HG03521 (cell line): ENCODE results near the gene RPS6KA2.

Experiments
- ATAC-seq: cut with Tn5 transposase; IDR thresholded peaks from one replicate; pipeline ENCODE4 v1.9.1; 2021; ENCODE audit warnings: mild to moderate bottlenecking, moderate library complexity; ENCODE audit not compliant: unreplicated experiment

The RPS6KA2 gene

DNA sequence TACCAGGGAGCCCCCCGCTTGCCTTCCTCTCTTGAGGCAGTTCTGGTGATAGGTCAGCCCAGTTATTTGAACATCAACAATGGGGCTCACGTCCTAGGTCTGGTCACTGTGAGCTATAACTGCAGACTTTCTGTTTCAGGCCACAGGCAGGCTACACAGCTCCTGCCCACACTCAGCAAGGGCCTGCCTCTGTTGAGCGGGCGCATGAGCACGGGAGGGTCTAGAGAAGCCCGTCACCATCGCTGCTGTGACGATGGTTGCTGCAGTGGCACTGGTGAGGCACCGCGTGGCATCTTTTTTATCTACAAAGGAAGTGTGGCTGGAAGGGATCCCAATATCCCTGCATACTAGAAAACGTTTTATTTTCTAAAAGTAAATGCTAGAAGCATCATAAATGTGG is 118.3 kb downstream of the RPS6KA2 start:
- no peak for ATAC-seq

DNA sequence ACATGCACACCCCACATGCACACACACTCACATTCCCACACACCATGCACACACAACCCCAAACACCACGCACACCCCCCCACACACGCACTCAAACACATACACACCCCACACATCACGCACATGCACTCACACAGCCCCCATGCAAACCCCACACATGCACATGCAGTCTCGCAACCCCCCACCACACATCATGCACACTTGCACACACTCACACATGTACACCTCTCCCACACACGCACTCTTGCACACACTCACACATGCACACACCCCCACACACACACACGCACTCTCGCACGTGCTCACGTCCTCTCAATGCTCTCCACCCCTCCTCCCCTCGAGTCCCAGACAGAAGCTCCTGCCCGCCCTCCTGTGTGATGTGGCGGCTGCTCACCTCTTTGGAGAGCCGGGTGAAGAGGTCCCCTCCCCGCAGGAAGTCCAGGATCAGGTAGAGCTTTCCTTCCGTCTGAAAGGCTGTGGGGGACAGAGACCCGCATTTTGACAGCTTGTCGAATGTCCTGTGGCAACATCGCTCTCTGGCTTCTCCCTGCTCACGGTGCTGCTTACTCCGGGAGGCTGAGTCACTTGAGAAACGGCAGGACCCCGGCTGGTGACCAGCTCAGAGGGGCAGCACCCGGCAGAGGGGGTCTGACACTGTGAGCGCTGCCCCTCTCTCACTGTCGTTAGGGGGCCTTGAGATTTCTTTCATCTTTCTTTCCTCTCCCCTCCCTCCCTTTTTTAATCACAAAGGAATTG is 119.1 kb downstream of the RPS6KA2 start:
- ATAC-seq, result no peak

DNA sequence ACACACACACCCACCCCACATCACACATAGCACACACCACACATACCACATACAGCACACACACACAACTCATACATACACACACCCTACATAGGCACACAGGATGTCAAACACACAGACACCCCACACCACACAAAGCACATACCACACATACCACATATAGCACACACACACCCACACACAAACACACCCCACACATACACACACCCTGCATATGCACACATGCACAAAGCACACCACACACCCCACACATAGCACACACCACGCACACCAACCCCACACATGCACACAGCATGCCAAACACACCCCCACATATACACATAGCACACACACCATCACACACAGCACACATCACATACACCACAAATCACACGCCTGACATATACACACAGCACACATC is 119.7 kb downstream of the RPS6KA2 start:
- ATAC-seq, result no peak

DNA sequence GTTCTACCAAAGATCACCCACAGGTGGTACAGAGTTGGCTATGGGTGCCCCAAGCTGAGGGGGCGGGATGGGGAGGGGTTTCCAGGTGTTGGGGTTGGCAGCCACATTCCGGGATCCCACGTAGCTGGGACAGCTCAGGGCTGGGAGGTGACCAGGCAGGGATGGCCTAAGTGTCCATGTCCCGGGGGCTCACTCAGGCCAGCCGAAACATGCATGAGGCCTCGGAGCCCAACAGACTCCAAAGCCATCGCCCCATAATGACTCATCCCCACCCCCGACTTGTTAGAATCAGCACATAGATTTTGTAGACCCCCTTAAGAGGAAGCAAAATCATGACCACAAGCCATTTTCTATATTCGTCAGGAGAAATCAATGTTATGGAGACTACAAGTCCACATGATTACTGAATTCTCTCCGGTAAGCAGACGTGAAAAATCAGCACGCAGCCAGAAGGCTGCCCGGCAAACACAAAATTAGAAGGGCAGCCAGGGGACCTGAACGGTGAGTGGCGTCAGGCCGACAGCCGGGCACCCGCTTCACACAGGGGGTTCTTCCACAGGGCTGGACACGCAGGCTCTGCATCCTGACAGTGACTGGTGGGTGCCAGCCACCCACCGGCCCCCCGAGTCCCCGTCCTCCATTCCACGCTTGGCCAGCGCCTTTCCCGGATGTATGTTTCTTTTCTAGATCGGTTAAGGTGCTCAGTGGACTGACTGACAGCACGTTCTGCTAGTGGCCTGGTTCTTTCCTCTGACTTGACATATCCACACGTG is 121.7 kb downstream of the RPS6KA2 start:
- ATAC-seq, result no peak

DNA sequence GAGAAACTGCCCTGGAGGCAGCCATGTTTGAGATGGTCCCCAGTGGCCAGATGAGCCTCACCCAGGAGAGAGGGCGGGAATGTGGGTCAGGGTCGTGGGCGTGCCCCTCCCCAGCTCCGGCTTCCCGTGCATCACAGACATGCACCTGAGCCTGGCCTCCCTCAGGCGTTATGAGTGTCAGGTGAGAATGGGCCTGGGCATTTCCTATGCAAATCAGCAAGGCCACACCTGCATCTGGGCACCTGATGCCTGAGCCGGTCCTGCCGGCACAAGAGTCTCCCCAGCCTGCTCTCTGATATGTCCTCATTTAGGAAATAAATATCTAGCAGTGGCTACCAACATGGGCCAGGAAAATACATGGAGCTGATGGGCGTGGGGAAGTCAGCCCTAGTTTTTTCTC is 123.0 kb downstream of the RPS6KA2 start:
- no peak for ATAC-seq

DNA sequence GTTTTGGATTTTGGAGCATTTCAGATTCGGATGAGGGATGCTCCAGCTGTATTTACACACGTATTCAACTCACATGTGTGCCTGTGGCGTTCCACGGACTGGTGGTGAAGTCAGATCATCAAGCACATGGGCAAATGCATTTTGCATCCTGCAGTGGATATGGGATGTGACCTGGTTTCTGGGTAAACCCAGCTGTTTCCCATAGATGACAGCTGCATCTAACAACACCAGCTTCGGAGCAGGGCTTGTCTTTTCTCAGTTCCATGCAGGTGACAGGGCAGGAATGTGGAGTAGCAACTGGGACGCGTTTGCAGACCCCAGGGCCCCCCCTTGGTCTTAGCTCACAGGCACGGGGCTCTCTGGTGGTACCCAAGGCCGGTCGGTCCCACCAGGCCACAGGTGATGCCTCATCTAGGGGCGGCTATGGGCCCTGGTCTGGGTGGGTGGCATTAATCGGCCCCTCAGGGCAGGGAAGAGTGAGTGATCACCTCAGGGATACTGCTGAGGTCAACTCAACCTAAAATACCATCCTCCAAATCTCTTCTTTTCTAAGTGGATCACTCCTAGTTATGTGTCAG is 123.8 kb downstream of the RPS6KA2 start:
- ATAC-seq, result no peak

DNA sequence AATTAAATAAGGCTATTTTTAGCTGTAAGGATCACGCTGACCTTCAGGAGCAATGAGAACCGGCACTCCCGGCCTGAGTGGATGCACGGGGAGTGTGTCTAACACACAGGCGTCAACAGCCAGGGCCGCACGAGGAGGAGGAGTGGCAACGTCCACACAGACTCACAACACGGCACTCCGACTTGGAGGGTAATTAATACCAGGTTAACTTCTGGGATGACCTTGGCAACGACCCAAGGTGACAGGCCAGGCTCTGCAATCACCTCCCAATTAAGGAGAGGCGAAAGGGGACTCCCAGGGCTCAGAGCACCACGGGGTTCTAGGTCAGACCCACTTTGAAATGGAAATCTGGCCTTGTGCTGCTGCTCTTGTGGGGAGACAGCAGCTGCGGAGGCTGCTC is 124.6 kb downstream of the RPS6KA2 start:
- no peak for ATAC-seq

DNA sequence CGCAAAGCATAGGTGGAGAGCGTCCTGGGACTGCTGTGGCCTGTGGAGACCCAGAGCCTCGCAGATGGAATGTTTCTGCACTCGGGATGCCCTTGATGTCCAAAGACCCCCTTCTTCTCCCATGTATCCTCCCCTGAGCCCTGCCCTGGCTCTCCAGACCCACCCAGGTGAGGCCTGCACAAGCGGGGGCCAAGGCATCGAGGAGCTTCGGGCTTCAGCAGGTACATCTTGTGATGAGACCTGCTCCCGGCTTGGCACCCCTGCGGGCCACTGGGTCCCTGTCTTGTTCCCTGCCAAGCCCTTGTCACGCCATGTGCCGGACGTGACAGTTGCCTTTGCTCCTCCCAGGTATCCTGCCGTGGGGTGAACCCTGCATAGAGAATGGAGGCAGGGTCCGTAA is 125.8 kb downstream of the RPS6KA2 start:
- ATAC-seq, result no peak

DNA sequence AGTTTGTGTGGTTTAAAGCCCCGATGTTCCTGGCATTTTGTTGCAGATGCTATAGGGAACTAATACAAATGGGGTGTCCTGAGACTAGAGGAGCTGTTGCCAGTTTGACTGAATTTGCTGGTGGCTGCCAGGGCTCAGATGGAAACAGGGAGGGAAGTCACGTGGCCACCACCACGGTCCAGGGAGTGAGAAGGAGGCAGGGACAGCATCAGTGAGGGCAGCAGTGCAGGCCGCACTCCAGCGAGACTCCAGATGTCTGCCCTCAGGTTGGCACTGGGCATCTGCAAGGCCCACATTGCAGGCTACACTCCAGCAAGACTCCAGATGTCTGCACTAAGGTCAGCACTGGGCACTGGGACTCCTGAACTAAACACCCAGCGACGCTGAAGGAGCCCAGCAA is 126.8 kb downstream of the RPS6KA2 start:
- ATAC-seq, result no peak

DNA sequence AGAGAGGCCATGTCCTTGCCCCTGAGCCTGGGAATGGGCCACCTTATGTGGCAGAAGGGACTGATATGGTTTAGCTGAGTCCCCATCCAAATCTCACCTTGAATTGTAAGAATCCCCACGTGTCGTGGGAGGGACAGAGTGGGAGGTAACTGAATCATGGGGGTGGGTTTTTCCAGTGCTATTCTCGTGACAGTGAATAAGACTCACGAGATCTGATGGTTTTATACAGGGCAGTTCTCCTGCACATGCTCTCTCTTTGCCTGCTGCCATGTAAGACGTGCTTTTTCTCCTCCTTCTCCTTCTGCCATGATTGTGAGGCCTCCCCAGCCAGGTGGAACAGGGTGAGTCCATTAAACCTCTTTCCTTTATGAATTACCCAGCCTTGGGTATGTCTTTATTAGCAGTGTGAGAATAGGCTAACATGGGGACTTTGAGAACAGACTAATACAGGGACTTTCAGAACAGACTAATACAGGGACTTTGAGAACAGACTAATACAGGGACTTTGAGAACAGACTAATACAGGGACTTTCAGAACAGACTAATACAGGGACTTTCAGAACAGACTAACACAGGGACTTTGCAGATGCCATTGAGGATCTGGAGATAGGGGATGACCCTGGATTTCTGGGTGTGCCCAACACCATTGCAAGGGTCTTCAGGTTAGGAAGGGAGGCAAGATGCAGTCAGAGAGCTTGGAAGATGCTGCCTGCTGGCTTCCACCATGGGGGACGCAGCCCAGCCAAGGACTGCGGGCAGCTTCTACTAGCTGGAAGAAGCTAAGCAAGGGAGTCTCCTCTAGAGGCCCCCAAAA is 127.5 kb downstream of the RPS6KA2 start:
- no peak for ATAC-seq

DNA sequence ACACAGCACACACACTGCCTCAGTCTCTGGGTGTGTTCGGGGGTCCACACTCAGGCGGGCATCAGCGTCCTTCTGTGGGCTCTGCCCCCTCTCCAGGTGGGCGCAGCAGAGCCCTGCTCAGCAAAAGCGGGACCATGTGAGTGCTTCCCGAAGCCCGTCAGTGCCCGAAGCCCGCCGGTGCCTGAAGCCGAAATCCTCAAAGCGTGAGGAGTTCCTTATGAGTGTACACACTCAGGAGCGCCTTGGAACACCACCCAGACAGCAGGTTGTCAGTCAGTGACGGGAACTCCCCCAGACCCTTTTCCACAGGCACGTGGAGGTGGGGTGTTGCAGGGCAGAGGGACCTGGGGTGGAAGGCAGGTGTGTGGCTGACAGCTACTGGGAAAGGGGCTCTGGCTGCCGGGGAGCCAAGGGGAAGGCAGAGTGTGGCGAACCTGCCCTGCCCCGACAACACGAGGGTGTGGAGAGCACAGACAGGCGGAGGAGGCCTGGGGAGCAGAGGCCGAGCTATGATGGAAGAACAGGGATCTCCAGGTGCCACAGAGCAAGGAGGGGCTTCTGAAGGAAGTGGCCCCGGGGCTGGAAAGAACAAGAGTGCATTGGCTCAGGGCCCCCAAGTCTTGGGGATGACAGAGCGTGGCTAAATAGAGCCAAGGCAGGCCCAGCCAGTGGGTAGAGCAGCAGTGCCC is 128.2 kb downstream of the RPS6KA2 start:
- no peak for ATAC-seq

DNA sequence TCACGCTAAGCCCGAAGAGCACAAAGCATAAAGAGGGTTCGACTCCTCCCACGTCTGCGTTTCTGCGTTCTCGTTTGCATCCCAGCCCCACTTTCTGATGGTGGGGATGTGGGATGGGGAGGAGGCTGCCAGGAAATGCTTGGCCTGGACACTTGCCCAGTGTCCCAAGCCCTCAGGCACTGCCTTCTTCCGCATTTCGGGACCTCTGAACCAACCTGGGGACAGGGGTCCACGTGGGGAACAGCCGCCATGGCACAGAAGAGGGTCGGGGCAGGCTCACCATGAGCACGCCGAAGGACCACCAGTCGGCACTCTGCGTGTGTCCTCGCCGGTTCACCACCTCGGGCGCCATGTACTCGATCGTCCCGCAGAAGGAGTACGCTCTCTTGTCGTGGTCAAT is 128.8 kb downstream of the RPS6KA2 start:
- ATAC-seq, result no peak

DNA sequence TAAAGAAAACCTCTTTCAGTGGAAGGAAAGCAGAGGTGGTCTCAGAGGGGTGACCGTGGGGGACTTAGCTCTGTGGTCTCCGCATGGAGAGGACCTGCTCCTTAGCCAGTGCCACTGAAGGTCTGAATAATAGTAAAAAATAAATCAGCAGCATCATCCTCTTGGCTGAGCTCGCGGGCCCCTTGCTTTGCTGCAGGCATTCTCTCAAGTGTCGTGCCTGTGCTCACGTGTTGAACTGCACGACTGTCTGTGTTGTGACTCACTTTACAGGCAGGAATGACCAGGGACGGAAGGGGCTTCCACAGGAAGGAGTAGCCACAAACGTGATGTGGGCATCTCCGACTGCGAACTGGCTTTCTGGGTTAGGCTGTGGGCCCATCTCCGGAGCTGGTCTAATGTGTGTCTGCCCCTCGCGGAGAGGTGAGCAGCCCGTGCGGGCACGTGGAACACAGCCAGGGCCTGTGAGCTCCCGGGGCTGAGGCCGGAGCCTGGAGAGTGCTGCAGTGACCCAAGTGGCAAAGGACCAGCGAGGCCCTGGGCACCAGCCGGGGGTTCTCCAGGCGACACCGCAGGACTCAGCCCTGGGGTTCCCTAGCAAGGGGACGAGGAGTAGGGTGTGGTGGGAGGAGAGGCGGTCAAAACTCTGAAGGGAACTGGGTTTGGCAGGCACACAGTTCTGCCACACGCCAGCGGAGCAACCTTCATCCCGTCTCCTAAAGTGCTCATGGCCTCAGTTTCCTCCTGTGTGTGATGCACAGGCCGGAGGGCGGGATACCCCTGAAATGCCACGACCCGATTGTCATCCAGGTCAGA is 129.8 kb downstream of the RPS6KA2 start:
- no peak for ATAC-seq

DNA sequence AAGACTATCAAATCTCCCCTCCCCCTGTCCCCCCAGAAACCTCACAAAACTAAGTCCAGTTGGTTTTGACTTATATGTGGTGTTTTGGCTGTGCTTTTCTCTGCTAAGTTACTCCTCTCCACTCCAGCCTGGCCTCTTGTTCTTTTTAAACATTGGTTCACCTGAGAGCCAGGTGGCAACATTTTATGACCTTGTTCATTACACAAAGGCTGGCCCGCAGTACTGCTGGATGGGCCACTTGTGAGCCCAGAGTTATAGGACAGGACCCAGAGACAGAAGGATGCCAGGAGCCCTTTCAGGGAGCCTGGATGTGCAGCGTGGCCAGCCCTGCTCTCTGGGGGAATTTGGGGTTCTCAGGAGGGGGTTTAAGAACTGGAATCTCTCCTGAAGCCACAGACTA is 130.6 kb downstream of the RPS6KA2 start:
- no peak for ATAC-seq

DNA sequence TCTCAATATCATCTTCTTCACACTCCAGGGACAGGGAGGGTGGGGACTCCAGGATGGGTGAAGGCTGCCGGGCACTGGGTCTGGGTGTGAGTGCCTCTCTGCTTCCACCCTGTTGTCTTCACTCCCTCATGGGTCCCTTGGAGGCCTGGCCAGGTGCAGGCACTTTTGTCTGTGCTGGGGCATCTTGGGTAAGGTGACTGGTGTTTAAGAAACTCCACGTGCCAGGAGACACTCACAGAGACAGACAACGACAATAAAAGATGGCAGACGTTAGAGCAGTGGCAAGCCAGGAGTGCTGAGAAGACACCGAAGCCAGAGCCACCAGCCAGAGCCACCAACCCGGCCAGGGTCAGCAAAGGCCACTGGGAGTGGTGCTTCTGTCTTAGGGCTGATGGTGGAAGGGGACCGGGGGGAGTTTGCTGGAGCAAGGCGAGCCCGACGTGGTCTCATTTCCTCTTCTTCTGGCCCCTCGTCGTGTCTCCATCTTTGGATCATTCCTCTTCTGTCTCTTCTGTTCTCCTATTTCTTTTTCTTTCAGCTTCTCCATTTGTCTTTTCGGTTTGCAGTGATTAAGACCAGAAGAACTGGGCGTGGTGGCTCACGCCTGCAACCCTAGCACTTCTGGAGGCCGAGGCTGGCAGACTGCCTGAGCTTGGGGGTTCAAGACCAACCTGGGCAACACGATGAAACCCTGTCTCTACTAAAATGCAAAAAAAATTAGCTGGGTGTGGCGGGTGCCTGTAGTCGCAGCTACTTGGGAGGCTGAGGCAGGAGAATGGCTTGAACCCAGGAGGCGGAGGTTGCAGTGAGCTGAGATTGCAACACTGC is 131.3 kb downstream of the RPS6KA2 start:
- ATAC-seq, result no peak

DNA sequence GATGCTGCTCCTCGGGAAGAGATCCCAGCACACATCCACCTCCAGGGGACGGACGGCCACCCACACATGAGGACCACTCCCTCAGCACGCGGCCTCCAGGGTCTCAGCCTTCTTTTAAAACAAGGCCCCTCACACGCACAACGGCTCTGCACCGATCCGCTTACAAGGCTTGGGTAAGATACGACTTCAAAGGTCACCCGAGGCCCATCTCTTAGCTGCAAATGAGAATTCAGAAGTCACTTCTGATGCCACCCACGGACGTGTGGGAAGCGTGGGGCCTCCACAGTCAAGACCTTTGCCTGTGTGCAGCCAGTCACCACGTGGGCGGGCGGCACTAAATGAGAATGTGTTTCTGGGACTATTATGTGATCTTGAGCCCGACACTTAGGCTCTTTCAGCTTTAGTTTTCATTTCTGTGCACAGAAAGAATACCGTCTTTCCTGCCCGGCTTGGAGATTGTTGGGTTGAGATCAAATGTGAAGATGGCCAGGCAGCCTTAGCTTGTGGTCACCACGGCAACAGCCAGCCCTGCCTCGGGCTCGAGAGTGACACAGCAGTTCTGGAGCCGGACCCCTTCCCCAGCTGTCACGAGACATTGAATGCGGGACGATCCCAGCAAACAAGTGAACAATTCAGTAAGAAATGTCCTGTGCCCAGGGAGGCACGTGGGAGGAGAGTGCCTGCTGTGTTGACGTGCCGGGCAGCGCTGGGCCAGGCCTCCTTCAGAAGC is 132.1 kb downstream of the RPS6KA2 start:
- no peak for ATAC-seq

DNA sequence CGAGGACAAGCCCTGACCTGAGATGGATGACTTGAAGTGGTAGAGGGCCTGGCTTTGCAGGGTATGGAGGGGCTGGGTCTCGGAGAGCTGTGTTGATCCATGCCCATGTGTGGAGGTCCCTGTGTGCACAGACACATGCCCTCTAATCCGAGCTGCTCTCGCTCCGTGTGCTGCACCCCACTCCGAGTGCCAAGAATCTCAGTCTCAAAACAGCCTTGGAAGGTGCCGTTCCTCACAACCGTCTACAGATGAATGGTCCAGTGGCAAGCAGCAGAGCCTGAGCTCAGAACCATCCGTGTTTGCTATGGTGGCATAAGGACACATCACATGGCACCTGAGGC is 133.0 kb downstream of the RPS6KA2 start:
- no peak for ATAC-seq

DNA sequence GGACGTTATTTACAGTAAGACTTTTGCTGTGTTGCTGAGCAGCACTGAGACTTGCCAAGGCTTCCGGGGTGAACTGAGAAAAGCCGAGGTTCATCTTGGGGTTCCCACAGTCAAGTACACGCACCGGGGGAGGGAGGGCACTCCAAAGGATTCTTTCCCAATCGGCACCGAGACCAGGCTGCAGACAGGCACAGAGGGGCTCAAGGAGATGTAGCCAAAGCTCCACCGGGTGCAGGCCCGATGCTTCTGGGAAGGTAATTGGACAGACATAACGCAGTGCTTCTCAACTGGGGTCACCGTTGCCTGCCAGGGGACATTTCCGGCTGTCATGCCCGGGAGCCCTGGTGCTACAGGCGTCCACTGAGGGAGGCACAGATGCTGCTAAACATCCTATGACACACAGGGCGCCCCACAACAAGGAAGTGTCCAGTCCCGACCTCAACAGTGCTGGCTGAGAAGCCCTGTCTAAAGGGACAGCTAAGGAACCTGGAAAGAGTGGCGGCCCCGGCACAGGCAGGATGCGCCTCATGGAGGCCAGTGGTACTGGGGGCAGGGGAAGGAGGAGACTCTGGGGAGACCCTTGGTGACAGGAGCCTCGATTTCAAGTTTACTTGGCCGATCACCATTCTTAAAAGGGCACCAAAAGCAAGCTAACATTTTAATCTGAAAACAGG is 133.5 kb downstream of the RPS6KA2 start:
- no peak for ATAC-seq
